GM06990 (cell line): ENCODE results near the gene DDX3X.
"Not testable (repeated sequence)": the region's sequence is repeated elsewhere in the genome, so short reads cannot be mapped to it uniquely, and the experiment has no call there.

Experiments used
- DNase-seq: peaks from one replicate; pipeline ENCODE4 v3.0.0-alpha.2; 2011; ENCODE audit not compliant: insufficient read length; ENCODE audit errors: extremely low read depth
- H3K27me3 ChIP-seq: replicated peaks from 2 replicates; pipeline ENCODE4 v1.6.0; 2011; ENCODE audit warnings: low read length; ENCODE audit not compliant: control insufficient read depth, insufficient read depth
- H3K36me3 ChIP-seq: 2 replicates; pipeline ENCODE4 v1.5.1; 2011; ENCODE audit warnings: low read length; ENCODE audit not compliant: control insufficient read depth, insufficient read depth
- H3K4me3 ChIP-seq: replicated peaks from 2 replicates; pipeline ENCODE4 v1.5.1; 2011; ENCODE audit warnings: low read depth, mild to moderate bottlenecking, control low read depth, low read length
- CTCF ChIP-seq: IDR thresholded peaks from 2 replicates; pipeline ENCODE4 v1.5.1; 2011; ENCODE audit warnings: low read length, control low read depth, mild to moderate bottlenecking, inconsistent platforms; ENCODE audit not compliant: insufficient read depth, poor library complexity, severe bottlenecking

The DDX3X gene

GRCh38 chrX:41405551-41405950 is 71.6 kb downstream of the DDX3X start:
- no peak for TF ChIP-seq CTCF
- H3K36me3 ChIP-seq: no peaks in the 10 kb centered on the region
- peaks cover 2% of the 10 kb centered on the region for H3K27me3 ChIP-seq
- no peak for DNase-seq
- no peak overlapping the region for H3K4me3 ChIP-seq

DNA sequence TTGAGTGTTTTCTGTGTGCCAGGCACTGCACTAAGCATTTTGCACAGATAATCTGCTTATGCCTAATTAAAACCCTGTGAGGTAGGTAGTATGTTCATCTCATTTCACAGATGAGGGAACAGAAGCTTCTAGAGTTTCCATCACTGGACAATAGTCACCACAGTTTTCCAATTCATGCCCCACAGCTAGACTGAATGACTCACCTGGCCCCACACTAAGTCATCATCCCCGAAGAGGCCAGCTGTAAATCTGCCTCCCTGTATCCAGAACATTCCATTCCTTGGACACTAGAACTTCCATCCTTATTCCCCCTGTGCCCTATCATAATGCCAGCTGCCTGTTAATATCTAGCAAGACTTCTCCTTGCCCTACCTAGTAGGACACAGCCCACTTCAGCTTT is 72.2 kb downstream of the DDX3X start:
- DNase-seq: no peak
- no peak overlapping the region for H3K4me3 ChIP-seq
- TF ChIP-seq CTCF: no peak

DNA sequence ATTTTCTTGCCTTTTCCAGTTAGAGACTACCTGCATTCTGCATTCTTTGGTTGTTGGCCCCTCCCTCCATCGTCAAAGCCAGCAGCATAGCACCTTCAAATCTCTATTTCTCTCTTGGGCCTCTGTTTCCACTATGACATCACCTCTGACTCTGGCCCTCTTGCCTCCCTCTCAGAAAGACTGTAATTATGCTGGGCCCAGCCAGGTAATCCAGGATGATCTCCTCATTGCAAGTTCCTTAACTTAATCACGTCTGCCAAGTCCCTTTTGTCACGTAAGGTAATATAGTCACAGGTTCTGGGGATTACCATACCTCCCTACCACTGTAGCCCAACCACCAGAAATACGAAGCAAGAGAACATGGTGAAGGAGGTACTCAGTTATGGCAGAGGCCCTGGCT is 73.9 kb downstream of the DDX3X start:
- no peak for DNase-seq
- H3K4me3 ChIP-seq: no peak overlapping the region
- no peak for TF ChIP-seq CTCF
- H3K36me3 ChIP-seq: no peaks in the 10 kb centered on the region
- peaks cover 2% of the 10 kb centered on the region for H3K27me3 ChIP-seq

More for the DNA sequence above, 72.2 kb downstream of the DDX3X start:
- Histone ChIP-seq H3K27me3 (peaks cover 2% of the 10 kb centered on the region), H3K36me3 (no peaks in the 10 kb centered on the region)

DNA sequence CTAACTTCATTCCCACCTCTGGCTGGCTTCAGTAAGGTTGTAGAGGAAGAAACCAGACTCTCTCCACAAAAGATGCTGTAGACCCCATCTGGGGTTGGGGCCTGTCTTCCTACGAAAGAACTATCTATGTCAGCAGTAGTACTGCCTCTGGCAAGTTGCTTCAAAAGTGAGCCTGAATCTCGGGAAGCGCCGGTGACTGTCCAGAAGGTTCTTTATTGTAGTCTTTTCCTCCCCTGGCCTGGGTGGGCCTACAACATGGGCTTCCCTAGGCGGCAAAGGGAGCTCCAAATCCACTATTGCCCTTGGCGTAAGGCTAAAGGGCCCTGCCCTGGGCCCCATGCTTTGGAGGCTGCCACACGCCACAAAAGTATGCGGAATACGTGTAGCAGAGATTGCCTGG is 74.6 kb downstream of the DDX3X start:
- H3K27me3 ChIP-seq: peaks cover 2% of the 10 kb centered on the region
- no peak for TF ChIP-seq CTCF

GRCh38 chrX:41409006-41409405 is 75.0 kb downstream of the DDX3X start:
- Histone ChIP-seq H3K4me3 (no peak overlapping the region), H3K27me3 (peaks cover 2% of the 10 kb centered on the region), H3K36me3 (no peaks in the 10 kb centered on the region)
- no peak for TF ChIP-seq CTCF
- DNase-seq: no peak

More for the DNA sequence above, 74.6 kb downstream of the DDX3X start:
- no peak for DNase-seq
- Histone ChIP-seq H3K4me3 (no peak overlapping the region), H3K36me3 (no peaks in the 10 kb centered on the region)

GRCh38 chrX:41411222-41411621 is 77.3 kb downstream of the DDX3X start:
- not testable (repeated sequence) for DNase-seq, H3K4me3 ChIP-seq, H3K36me3 ChIP-seq, H3K27me3 ChIP-seq
